Transverse colon (tissue), 4 donors: ENCODE measurements around the gene WFDC10A.

Experiments used
- CTCF ChIP-seq, 5 experiments: fragments of 200-600 bp in 3 of 5; fragments of 450-650 bp in 2 of 5; sonication (generic) in 3 of 5; IDR thresholded peaks; 1 replicate in 2 of 5; 2 replicates in 3 of 5; pipeline ENCODE4 v1.5.1; 2016 to 2017; ENCODE audit warnings: antibody characterized with exemption in 5 of 5, inconsistent platforms in 3 of 5, mild to moderate bottlenecking in 2 of 5, moderate library complexity in 1 of 5
- POLR2A ChIP-seq: fragments of 450-650 bp; IDR thresholded peaks from one replicate; pipeline ENCODE4 v1.6.1; 2016; ENCODE audit warnings: antibody characterized with exemption, mild to moderate bottlenecking, moderate library complexity
- POLR2AphosphoS5 ChIP-seq, 3 donors: sonication (generic); formaldehyde crosslinking; IDR thresholded peaks; one replicate each; pipeline ENCODE4 v1.6.1; 2016; ENCODE audit warnings: antibody characterized with exemption in 3 of 3

GRCh38 chr20:45646875-45647274 is 17.3 kb downstream of the WFDC10A start:
- TF ChIP-seq POLR2A (no peak), CTCF (IDR thresholded peaks at IDR 0.05) (no peak), POLR2AphosphoS5 (IDR thresholded peaks at IDR 0.05) (no peak)
